Measurements from ENCODE around the gene PEAR1. TPM values are rescaled to one million over a fixed set of nuclear protein-coding genes. Genes with fewer than 3 reads are reported as not detected.

PEAR1 gene
- total RNA-seq, 6 donors from 2014 or later, result 8.4 to 33.5 (median 13.7) TPM

DNA sequence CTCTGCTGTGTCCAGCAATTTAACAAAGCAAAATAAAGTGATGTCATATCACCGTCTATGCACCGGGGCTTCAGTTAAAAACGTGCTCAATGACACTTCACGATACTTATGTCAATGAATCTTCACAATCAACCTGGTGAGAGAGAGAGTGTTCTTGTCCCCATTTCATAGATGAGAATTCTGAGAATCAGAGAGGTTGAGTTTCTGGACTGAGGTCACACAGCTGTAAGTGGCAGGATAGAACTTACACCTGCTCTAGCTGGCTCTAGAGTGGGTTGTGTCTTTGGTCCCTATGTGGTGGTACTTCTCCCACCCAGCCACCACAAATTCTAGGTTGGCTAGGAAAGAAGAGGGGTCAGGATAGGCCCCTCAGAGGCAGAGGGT lies 27.7 kb upstream of the PEAR1 start:
- H3K27me3 ChIP-seq, result peaks cover 0 to 23% (median 13%) of the 10 kb centered on the region in 4 donors
- no peak for ATAC-seq (ENCODE audit: low FRiP score in 2 of 2)
- H3K36me3 ChIP-seq, result no peaks in the 10 kb centered on the region
- no peak overlapping the region for H3K4me3 ChIP-seq
- no peak overlapping the region for H3K27ac ChIP-seq
- DNase-seq, result no peak
- peaks cover 3 to 4% (median 4%) of the 10 kb centered on the region in 4 donors for H3K4me1 ChIP-seq
- 65 to 74% methylated on average over 4 of the region's 4 CpGs for WGBS, 2 donors
- TF ChIP-seq POLR2A (IDR thresholded peaks at IDR 0.05) (no peak), CTCF (IDR thresholded peaks at IDR 0.05) (no peak), POLR2AphosphoS5 (IDR thresholded peaks at IDR 0.05) (no peak), EP300 (IDR thresholded peaks at IDR 0.05) (no peak)
- H3K9me3 ChIP-seq, result no peaks in the 10 kb centered on the region

- Histone ChIP-seq H3K27me3 (peaks cover 0 to 22% (median 8%) of the 10 kb centered on the region in 4 donors), H3K4me3 (no peak overlapping the region), H3K36me3 (no peaks in the 10 kb centered on the region), H3K9me3 (no peaks in the 10 kb centered on the region), H3K27ac (no peak overlapping the region), H3K4me1 (no peaks in the 10 kb centered on the region)
- ATAC-seq (ENCODE audit: low FRiP score in 2 of 2) (no peak), DNase-seq (no peak)
- TF ChIP-seq CTCF (IDR thresholded peaks at IDR 0.05) (no peak), POLR2A (IDR thresholded peaks at IDR 0.05) (no peak), POLR2AphosphoS5 (IDR thresholded peaks at IDR 0.05) (no peak), EP300 (IDR thresholded peaks at IDR 0.05) (no peak)
- 42 to 58% methylated on average over 10 to 12 of the region's 12 CpGs for WGBS, 2 donors
Measured at GRCh38 chr1:156866249-156866909, 27.1 kb upstream of the PEAR1 start.

DNA sequence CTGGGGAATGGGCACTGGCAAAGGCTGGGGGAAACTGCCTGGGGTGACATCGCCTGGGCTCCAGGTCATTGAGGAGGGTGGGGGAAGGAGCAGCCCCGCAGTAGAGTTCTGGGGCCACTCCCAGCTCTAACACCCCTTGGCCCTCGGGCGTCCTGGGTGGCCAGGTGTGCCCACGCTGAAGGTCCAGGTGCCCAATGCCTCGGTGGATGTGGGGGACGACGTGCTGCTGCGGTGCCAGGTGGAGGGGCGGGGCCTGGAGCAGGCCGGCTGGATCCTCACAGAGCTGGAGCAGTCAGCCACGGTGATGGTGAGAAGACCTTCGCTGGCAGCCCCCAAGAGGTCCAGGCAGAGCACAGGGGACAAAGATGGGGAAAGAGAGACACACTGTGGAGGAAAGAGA lies 25.2 kb upstream of the PEAR1 start:
- TF ChIP-seq CTCF (IDR thresholded peaks at IDR 0.05) (no peak), POLR2AphosphoS5 (IDR thresholded peaks at IDR 0.05) (no peak)
- H3K27ac ChIP-seq, result no peak overlapping the region
- H3K4me1 ChIP-seq, result no peaks in the 10 kb centered on the region
- H3K36me3 ChIP-seq, result no peaks in the 10 kb centered on the region
- DNase-seq, result peak in 1 of 2 donors; percentile 72
- peaks cover 0 to 13% (median 0%) of the 10 kb centered on the region in 4 donors for H3K27me3 ChIP-seq
- ATAC-seq (ENCODE audit: low FRiP score in 2 of 2), result no peak
- 70 to 76% methylated on average over 6 to 13 of the region's 13 CpGs for WGBS, 2 donors
- no peaks in the 10 kb centered on the region for H3K9me3 ChIP-seq
- H3K4me3 ChIP-seq, result no peak overlapping the region

DNA sequence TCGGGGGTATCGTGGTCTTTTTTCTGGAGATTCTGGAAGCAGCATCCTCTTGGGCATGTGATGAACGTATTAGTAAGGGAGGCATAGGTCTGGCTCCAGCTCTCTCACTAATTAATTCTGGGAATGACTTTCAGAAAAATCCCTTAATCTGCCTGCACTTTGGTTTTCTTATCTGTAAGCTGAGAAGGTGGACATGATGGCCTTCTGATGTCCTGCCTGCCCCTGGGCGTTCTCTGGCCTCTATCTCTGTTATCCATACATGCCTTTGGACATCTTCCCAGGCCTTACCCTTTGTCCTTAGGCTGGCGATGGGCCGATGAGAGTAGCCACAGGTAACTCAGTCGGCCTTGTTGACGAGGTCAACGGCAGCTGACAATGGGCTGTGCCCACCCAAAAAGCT lies 24.1 kb upstream of the PEAR1 start:
- Histone ChIP-seq H3K4me3 (no peak overlapping the region), H3K36me3 (no peaks in the 10 kb centered on the region), H3K27me3 (peaks cover 0 to 13% (median 0%) of the 10 kb centered on the region in 4 donors), H3K4me1 (no peaks in the 10 kb centered on the region), H3K9me3 (no peaks in the 10 kb centered on the region), H3K27ac (no peak overlapping the region)
- DNase-seq (no peak), ATAC-seq (ENCODE audit: low FRiP score in 2 of 2) (no peak)
- TF ChIP-seq EP300 (IDR thresholded peaks at IDR 0.05) (no peak), POLR2AphosphoS5 (IDR thresholded peaks at IDR 0.05) (no peak), CTCF (IDR thresholded peaks at IDR 0.05) (no peak), POLR2A (IDR thresholded peaks at IDR 0.05) (no peak)
- 88 to 92% methylated on average over 9 of the region's 9 CpGs for WGBS, 2 donors

GRCh38 chr1:156873659-156874058 lies 19.9 kb upstream of the PEAR1 start:
- Histone ChIP-seq H3K27me3 (no peaks in the 10 kb centered on the region), H3K9me3 (no peaks in the 10 kb centered on the region), H3K4me3 (no peak overlapping the region), H3K36me3 (no peaks in the 10 kb centered on the region), H3K4me1 (no peaks in the 10 kb centered on the region), H3K27ac (no peak overlapping the region)
- 89 to 100% methylated on average over 13 to 18 of the region's 18 CpGs for WGBS, 2 donors
- no peak for DNase-seq
- TF ChIP-seq CTCF (IDR thresholded peaks at IDR 0.05) (no peak), EP300 (IDR thresholded peaks at IDR 0.05) (no peak), POLR2A (IDR thresholded peaks at IDR 0.05) (no peak), POLR2AphosphoS5 (IDR thresholded peaks at IDR 0.05) (no peak)
- ATAC-seq (ENCODE audit: low FRiP score in 2 of 2), result no peak
